Prostate gland (tissue), 2 donors: ENCODE data around the gene RPS25. TPM values are rescaled to one million over a fixed set of nuclear protein-coding genes. Genes with fewer than 3 reads are reported as not detected.
"Not testable (repeated sequence)": the region's sequence is repeated elsewhere in the genome, so short reads cannot be mapped to it uniquely, and the experiment has no call there.

ENCODE experiments used
- DNase-seq: peaks from one replicate; pipeline ENCODE4 v3.0.0-alpha.2; 2019; ENCODE audit warnings: low spot score
- H3K27ac ChIP-seq, 2 donors: fragments of 200-600 bp; sonication (generic); 2 replicates each; pipeline ENCODE4 v1.5.1; 2017 to 2019
- H3K27me3 ChIP-seq: fragments of 200-600 bp; sonication (generic); replicated peaks from 2 replicates; pipeline ENCODE4 v1.5.1; 2019; ENCODE audit not compliant: insufficient read depth
- H3K36me3 ChIP-seq, 2 donors: fragments of 200-600 bp; sonication (generic); 1 replicate in 1 of 2; 2 replicates in 1 of 2; pipeline versions ENCODE4 v1.5.1 to v1.8.1; 2017 to 2019
- H3K4me1 ChIP-seq: fragments of 200-600 bp; sonication (generic); replicated peaks from 2 replicates; pipeline ENCODE4 v1.5.1; 2019
- H3K4me3 ChIP-seq, 2 donors: fragments of 200-600 bp; sonication (generic); 2 replicates each; pipeline ENCODE4 v1.5.1; 2017 to 2019
- H3K9me3 ChIP-seq: fragments of 200-600 bp; sonication (generic); 2 replicates; pipeline ENCODE4 v1.5.1; 2017
- CTCF ChIP-seq, 4 experiments: fragments of 200-600 bp in 2 of 4; fragments of 450-650 bp in 2 of 4; sonication (generic) in 2 of 4; IDR thresholded peaks; 1 replicate in 3 of 4; 2 replicates in 1 of 4; pipeline ENCODE4 v1.5.1; 2016 to 2019; ENCODE audit warnings: antibody characterized with exemption in 4 of 4, mild to moderate bottlenecking in 2 of 4, moderate library complexity in 2 of 4
- POLR2A ChIP-seq: fragments of 450-650 bp; IDR thresholded peaks from one replicate; pipeline ENCODE4 v1.6.1; 2016; ENCODE audit warnings: antibody characterized with exemption, mild to moderate bottlenecking
- POLR2AphosphoS5 ChIP-seq: sonication (generic); formaldehyde crosslinking; IDR thresholded peaks from one replicate; pipeline ENCODE4 v1.6.1; 2017; ENCODE audit warnings: antibody characterized with exemption
- WGBS: methylation state at CpG from one replicate; pipeline ENCODE4 v1.1.5; 2018; 5-methylcytosine and 5-hydroxymethylcytosine counted together
- intact Hi-C: fragments of 100-400 bp; cut with DNase I; formaldehyde crosslinking; loops from one replicate; pipeline ENCODE4 v1.14.2; 2022
- total RNA-seq, 2 donors: library from RNA; depleted of rRNA; stranded (reverse); fragments of >200 nt; gene quantifications; one replicate each; pipeline ENCODE4 v1.1.0, GENCODE V29; 2016

The RPS25 gene
- total RNA-seq, 2 donors from 2014 or later = 949 to 1,730 TPM

- DNase-seq = no peak
- no peaks in the 10 kb centered on the region for H3K36me3 ChIP-seq
- no peak overlapping the region for H3K27ac ChIP-seq
- peaks cover 5% of the 10 kb centered on the region for H3K4me1 ChIP-seq
- no peaks in the 10 kb centered on the region for H3K27me3 ChIP-seq
- intact Hi-C loops = no loop called here
- WGBS = 95% methylated on average over 3 of the region's 3 CpGs
- H3K9me3 ChIP-seq = no peaks in the 10 kb centered on the region
- TF ChIP-seq POLR2A (no peak), CTCF (IDR thresholded peaks at IDR 0.05) (no peak), POLR2AphosphoS5 (no peak)
- no peak overlapping the region for H3K4me3 ChIP-seq
Observed at GRCh38 chr11:119061256-119061655, 43.1 kb upstream of the RPS25 start.

GRCh38 chr11:119059128-119059527, 41.0 kb upstream of the RPS25 start:
- 91% methylated on average over 15 of the region's 35 CpGs for WGBS
- H3K9me3 ChIP-seq, H3K27me3 ChIP-seq, H3K4me1 ChIP-seq, H3K36me3 ChIP-seq, H3K4me3 ChIP-seq, H3K27ac ChIP-seq, DNase-seq, intact Hi-C loops: not testable (repeated sequence)

GRCh38 chr11:119057000-119057769, 39.0 kb upstream of the RPS25 start, which contains the start of gene HYOU1:
HYOU1 (minus strand) TSS chr11:119057205; CDS start chr11:119056160, 1,045 bp downstream.
- intact Hi-C loops = no loop called here

GRCh38 chr11:119056421-119056999, 38.4 kb upstream of the RPS25 start:
- Histone ChIP-seq H3K9me3 (no peaks in the 10 kb centered on the region), H3K27me3 (no peaks in the 10 kb centered on the region), H3K27ac (peak overlapping the region; percentile 58 to 78), H3K36me3 (peaks cover 7 to 8% of the 10 kb centered on the region in 2 donors), H3K4me3 (peak overlapping the region; percentile 57 to 77), H3K4me1 (peaks cover 5% of the 10 kb centered on the region)
- 1% methylated on average over 46 of the region's 48 CpGs for WGBS
- TF ChIP-seq POLR2AphosphoS5 (no peak), CTCF (IDR thresholded peaks at IDR 0.05) (no peak), POLR2A (no peak)
- intact Hi-C loops = no loop called here
- DNase-seq = no peak

More at GRCh38 chr11:119057000-119057769, 39.0 kb upstream of the RPS25 start, which contains the start of gene HYOU1:
- Histone ChIP-seq H3K36me3 (peaks cover 2 to 4% of the 10 kb centered on the region in 2 donors), H3K27me3 (no peaks in the 10 kb centered on the region), H3K4me3 (peak within 1 kb of the TSS; percentile 57 to 77), H3K9me3 (no peaks in the 10 kb centered on the region), H3K27ac (peak within 1 kb of the TSS; percentile 70 to 80), H3K4me1 (peaks cover 5% of the 10 kb centered on the region)
- 0% methylated on average over 52 of the region's 79 CpGs for WGBS
- TF ChIP-seq POLR2AphosphoS5 = peak; percentile 82
- peak in 3 of 4 experiments; percentile 9 to 40 (median 21) for TF ChIP-seq CTCF (IDR thresholded peaks at IDR 0.05)
- peak; percentile 59 for TF ChIP-seq POLR2A
- peak; percentile 97 for DNase-seq

GRCh38 chr11:119055901-119056300, 37.8 kb upstream of the RPS25 start:
- H3K27ac ChIP-seq = peak overlapping the region in 1 of 2 donors; percentile 78
- H3K9me3 ChIP-seq = no peaks in the 10 kb centered on the region
- no peak for DNase-seq
- peaks cover 5% of the 10 kb centered on the region for H3K4me1 ChIP-seq
- H3K27me3 ChIP-seq = no peaks in the 10 kb centered on the region
- TF ChIP-seq POLR2AphosphoS5 = no peak
- no peak for TF ChIP-seq CTCF (IDR thresholded peaks at IDR 0.05)
- no peak for TF ChIP-seq POLR2A
- 27% methylated on average over 6 of the region's 6 CpGs for WGBS
- H3K4me3 ChIP-seq = peak overlapping the region; percentile 57 to 77
- intact Hi-C loops = no loop called here
- peaks cover 8 to 13% of the 10 kb centered on the region in 2 donors for H3K36me3 ChIP-seq
